Progenitor cell of endocrine pancreas (in vitro differentiated cells): Measurements from ENCODE around the gene NELL1. TPM values are rescaled to one million over a fixed set of nuclear protein-coding genes. Genes with fewer than 3 reads are reported as not detected.

Experiments used
- DNase-seq: peaks from one replicate; pipeline ENCODE4 v3.0.0; 2021; ENCODE audit warnings: low spot score; ENCODE audit not compliant: unreplicated experiment
- H3K27ac Mint-ChIP-seq: 2 replicates; pipeline ENCODE4 v1.8.0; 2021; ENCODE audit warnings: mild to moderate bottlenecking, moderate library complexity, mixed read lengths
- H3K27me3 Mint-ChIP-seq: 2 replicates; pipeline ENCODE4 v1.8.0; 2021; ENCODE audit warnings: mixed read lengths
- H3K36me3 Mint-ChIP-seq: 2 replicates; pipeline ENCODE4 v1.8.0; 2022; ENCODE audit warnings: mixed read lengths; ENCODE audit not compliant: insufficient read depth
- H3K4me1 Mint-ChIP-seq: 2 replicates; pipeline ENCODE4 v1.8.0; 2021; ENCODE audit warnings: low read depth, mixed read lengths
- H3K4me3 Mint-ChIP-seq: 2 replicates; pipeline ENCODE4 v1.8.0; 2021; ENCODE audit warnings: low read depth, mild to moderate bottlenecking, moderate library complexity, mixed read lengths
- H3K9me3 Mint-ChIP-seq: 2 replicates; pipeline ENCODE4 v1.8.0; 2021; ENCODE audit warnings: low read depth, mixed read lengths
- long read RNA-seq: library from polyadenylated mRNA; unstranded; transcript quantifications from one replicate; pipeline ENCODE4 v2.0.0, GENCODE V29; 2020
- total RNA-seq: library from RNA; stranded (reverse); gene quantifications from 2 replicates; pipeline ENCODE4 v1.2.1, GENCODE V29; 2021
- TF ChIP-seq, protein P1 (sequence below): fragments of 200-600 bp; sonication (generic); IDR thresholded peaks from one replicate; pipeline ENCODE4 v1.5.0; 2021; ENCODE audit warnings: antibody characterized with exemption, mild to moderate bottlenecking; ENCODE audit not compliant: unreplicated experiment

Gene NELL1
- 2.2 and 6.0 TPM in 2 replicates for total RNA-seq
- long read RNA-seq, transcript NELL1-203 (20 exons, 3,022 nt) = major isoform, 14 of 26 reads
- long read RNA-seq, transcript NELL1-211 (19 exons, 2,400 nt) = minor isoform, 7 of 26 reads
- long read RNA-seq, partial matches to known transcripts = 3 of 26 reads
- long read RNA-seq, other reads (novel, unspliced or antisense) = 2 of 26 reads

DNA sequence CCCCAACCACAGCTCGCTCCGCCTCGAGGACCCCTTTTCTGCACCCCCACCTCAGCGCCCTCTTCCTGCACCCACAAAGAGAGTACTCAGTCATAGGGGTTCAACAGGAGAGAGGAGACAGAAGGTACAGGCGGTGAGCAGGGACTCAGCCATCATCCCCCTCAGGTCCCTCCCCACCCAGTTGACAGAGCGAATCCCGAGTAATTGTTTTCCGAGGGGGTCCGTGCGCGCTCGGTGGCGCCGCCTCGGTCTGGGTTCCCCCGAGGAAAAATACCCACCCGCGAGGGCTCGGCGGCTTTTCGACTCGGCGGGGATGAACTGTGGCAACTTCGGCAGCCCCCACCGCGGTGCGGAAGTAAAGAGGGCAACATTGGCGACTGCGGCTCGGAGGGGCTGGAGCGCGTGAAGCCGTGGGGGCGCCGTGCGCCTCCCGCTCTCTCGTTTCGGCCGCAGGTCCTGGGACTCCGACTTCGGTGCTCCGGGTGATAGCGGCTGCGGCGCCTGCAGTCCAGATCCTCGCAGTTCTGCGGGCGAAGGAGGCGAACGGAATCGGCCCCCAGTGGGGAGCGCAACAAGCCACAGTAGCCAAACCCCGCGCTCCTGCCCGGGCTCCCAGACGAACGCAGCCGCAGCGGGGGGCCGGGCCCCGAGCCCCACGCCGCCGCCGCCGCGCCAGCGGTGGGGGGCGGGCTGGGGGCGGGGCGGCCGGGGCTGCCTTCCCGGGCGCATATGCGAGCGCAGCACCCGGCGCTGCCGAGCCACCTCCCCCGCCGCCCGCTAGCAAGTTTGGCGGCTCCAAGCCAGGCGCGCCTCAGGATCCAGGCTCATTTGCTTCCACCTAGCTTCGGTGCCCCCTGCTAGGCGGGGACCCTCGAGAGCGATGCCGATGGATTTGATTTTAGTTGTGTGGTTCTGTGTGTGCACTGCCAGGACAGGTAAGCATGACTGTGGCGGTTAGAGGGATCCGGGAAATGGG, at the start of gene NELL1:
NELL1 (plus strand) TSS at position 743 of the 976 bp plus-strand sequence.
- Mint-ChIP-seq H3K27me3 (peaks cover 88% of the 10 kb centered on the region), H3K27ac (no peak within 1 kb of the TSS), H3K9me3 (no peaks in the 10 kb centered on the region), H3K4me1 (peaks cover 14% of the 10 kb centered on the region), H3K4me3 (peak within 1 kb of the TSS; percentile 76), H3K36me3 (no peaks in the 10 kb centered on the region)
- TF ChIP-seq, protein P1, sequence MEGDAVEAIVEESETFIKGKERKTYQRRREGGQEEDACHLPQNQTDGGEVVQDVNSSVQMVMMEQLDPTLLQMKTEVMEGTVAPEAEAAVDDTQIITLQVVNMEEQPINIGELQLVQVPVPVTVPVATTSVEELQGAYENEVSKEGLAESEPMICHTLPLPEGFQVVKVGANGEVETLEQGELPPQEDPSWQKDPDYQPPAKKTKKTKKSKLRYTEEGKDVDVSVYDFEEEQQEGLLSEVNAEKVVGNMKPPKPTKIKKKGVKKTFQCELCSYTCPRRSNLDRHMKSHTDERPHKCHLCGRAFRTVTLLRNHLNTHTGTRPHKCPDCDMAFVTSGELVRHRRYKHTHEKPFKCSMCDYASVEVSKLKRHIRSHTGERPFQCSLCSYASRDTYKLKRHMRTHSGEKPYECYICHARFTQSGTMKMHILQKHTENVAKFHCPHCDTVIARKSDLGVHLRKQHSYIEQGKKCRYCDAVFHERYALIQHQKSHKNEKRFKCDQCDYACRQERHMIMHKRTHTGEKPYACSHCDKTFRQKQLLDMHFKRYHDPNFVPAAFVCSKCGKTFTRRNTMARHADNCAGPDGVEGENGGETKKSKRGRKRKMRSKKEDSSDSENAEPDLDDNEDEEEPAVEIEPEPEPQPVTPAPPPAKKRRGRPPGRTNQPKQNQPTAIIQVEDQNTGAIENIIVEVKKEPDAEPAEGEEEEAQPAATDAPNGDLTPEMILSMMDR = no peak
- no peak for DNase-seq

DNA sequence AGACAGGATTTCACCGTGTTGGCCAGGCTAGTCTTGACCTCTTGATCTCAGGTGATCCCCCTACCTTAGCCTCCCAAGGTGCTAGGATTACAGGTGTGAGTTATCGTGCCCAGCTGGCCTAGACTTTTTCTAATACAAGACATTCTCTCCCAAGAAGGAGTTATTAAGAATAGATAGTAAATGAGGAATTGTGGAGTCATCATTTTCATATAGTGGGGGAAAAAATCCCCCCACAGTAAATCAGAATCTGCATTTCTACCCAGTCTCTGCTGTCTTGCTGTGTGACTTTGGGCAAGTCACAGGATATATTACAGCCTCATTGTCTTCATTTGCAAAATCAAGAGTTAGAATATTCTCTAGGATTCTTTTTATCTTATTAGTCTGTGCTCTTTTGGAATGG, 48.4 kb upstream of the NELL1 start:
- Mint-ChIP-seq H3K9me3 (no peaks in the 10 kb centered on the region), H3K27ac (no peak overlapping the region), H3K4me3 (no peak overlapping the region), H3K4me1 (no peaks in the 10 kb centered on the region), H3K27me3 (peaks cover 22% of the 10 kb centered on the region), H3K36me3 (no peaks in the 10 kb centered on the region)
- no peak for DNase-seq
- TF ChIP-seq, protein P1 = no peak

DNA sequence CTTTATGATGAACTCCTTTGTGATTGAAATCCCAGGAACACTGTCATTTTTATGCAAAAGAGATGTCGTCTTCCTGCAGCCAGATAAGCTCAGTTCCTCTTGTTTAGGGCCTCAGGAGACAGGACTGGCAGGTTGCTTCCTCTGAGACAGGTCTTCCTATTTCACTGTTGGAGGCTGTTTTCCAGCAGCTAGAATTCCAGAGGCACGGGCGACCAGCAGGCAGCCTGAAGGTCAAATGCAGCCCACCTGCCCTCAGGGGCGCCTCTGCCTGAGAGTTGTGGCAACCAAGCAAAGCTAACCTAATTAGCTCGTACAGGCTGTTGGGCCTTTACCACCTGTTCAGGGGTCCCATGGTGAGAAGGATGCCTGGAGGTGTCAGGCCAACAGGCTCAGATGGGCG, 47.7 kb upstream of the NELL1 start:
- DNase-seq = no peak
- TF ChIP-seq, protein P1 = no peak
- Mint-ChIP-seq H3K27ac (no peak overlapping the region), H3K4me1 (no peaks in the 10 kb centered on the region), H3K27me3 (peaks cover 22% of the 10 kb centered on the region), H3K36me3 (no peaks in the 10 kb centered on the region), H3K4me3 (no peak overlapping the region), H3K9me3 (no peaks in the 10 kb centered on the region)

DNA sequence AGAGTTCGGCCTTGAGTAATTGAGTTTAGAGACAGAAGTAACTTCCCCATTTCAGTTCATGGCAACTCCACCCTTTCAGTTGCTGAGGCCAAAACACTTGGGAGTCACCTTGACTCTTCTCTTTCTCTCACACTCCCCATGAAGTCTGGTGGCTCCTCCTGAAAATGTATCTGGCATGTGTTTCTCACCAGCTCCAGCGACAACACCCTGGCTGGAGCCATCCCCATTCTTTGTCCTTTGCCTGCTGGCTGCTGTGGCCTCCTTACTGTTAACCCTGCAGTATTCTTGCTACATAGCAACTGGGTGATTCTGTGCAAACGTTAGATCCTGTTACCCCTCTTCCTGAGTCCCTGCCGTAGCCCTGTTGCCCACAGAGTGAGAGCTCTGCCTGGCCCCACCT, 46.1 kb upstream of the NELL1 start:
- TF ChIP-seq, protein P1 = no peak
- H3K4me1 Mint-ChIP-seq = no peaks in the 10 kb centered on the region
- H3K36me3 Mint-ChIP-seq = no peaks in the 10 kb centered on the region
- no peak for DNase-seq
- peaks cover 26% of the 10 kb centered on the region for H3K27me3 Mint-ChIP-seq
- H3K9me3 Mint-ChIP-seq = no peaks in the 10 kb centered on the region
- no peak overlapping the region for H3K27ac Mint-ChIP-seq
- H3K4me3 Mint-ChIP-seq = no peak overlapping the region

- TF ChIP-seq, protein P1 = no peak
- Mint-ChIP-seq H3K4me3 (no peak overlapping the region), H3K4me1 (no peaks in the 10 kb centered on the region), H3K27me3 (peaks cover 19% of the 10 kb centered on the region), H3K9me3 (peaks cover 3% of the 10 kb centered on the region), H3K36me3 (no peaks in the 10 kb centered on the region), H3K27ac (no peak overlapping the region)
- no peak for DNase-seq
Measured at GRCh38 chr11:20626279-20626678, 43.1 kb upstream of the NELL1 start.
